ENCODE measurements around the gene CCM2L. TPM values are rescaled to one million over a fixed set of nuclear protein-coding genes. Genes with fewer than 3 reads are reported as not detected.

Gene CCM2L
- total RNA-seq, 4 donors from 2014 or later: 0.88 to 8.3 (median 3.9) TPM

- H3K36me3 ChIP-seq: no peaks in the 10 kb centered on the region
- H3K4me1 ChIP-seq: peaks cover 0 to 11% (median 0%) of the 10 kb centered on the region in 4 donors
- TF ChIP-seq POLR2A (IDR thresholded peaks at IDR 0.05): no peak
- no peak for TF ChIP-seq CTCF (IDR thresholded peaks at IDR 0.05)
- H3K27me3 ChIP-seq: no peaks in the 10 kb centered on the region
- no peak overlapping the region for H3K4me3 ChIP-seq
- no peaks in the 10 kb centered on the region for H3K9me3 ChIP-seq
- no peak for DNase-seq
- no peak overlapping the region for H3K27ac ChIP-seq
These were observed 25.2 kb downstream of the CCM2L start for GRCh38 chr20:32035426-32035779.

GRCh38 chr20:32036252-32036651 lies 26.0 kb downstream of the CCM2L start:
- no peak for DNase-seq
- TF ChIP-seq CTCF (IDR thresholded peaks at IDR 0.05) (no peak), POLR2A (IDR thresholded peaks at IDR 0.05) (no peak)
- no peaks in the 10 kb centered on the region for H3K36me3 ChIP-seq
- no peak overlapping the region for H3K4me3 ChIP-seq
- H3K27me3 ChIP-seq: no peaks in the 10 kb centered on the region
- peaks cover 0 to 7% (median 0%) of the 10 kb centered on the region in 4 donors for H3K4me1 ChIP-seq
- no peaks in the 10 kb centered on the region for H3K9me3 ChIP-seq
- no peak overlapping the region for H3K27ac ChIP-seq

GRCh38 chr20:32036716-32037485 lies 26.7 kb downstream of the CCM2L start:
- Histone ChIP-seq H3K27me3 (no peaks in the 10 kb centered on the region), H3K9me3 (no peaks in the 10 kb centered on the region), H3K27ac (no peak overlapping the region), H3K4me1 (peaks cover 0 to under 1% (median 0%) of the 10 kb centered on the region in 4 donors), H3K36me3 (no peaks in the 10 kb centered on the region), H3K4me3 (no peak overlapping the region)
- no peak for DNase-seq
- no peak for TF ChIP-seq POLR2A (IDR thresholded peaks at IDR 0.05)
- no peak for TF ChIP-seq CTCF (IDR thresholded peaks at IDR 0.05)

- Histone ChIP-seq H3K4me3 (no peak overlapping the region), H3K4me1 (no peaks in the 10 kb centered on the region), H3K36me3 (no peaks in the 10 kb centered on the region), H3K27ac (no peak overlapping the region), H3K9me3 (no peaks in the 10 kb centered on the region), H3K27me3 (no peaks in the 10 kb centered on the region)
- DNase-seq: no peak
- no peak for TF ChIP-seq POLR2A (IDR thresholded peaks at IDR 0.05)
- TF ChIP-seq CTCF (IDR thresholded peaks at IDR 0.05): no peak
These were observed 27.7 kb downstream of the CCM2L start for GRCh38 chr20:32037929-32038328.

- TF ChIP-seq POLR2A (IDR thresholded peaks at IDR 0.05) (no peak), CTCF (IDR thresholded peaks at IDR 0.05) (no peak)
- Histone ChIP-seq H3K36me3 (no peaks in the 10 kb centered on the region), H3K27me3 (no peaks in the 10 kb centered on the region), H3K4me3 (peak overlapping the region in 1 of 4 donors; percentile 2), H3K4me1 (no peaks in the 10 kb centered on the region), H3K9me3 (no peaks in the 10 kb centered on the region), H3K27ac (peak overlapping the region in 3 of 4 donors; percentile 26 to 62 (median 52))
- peak in 2 of 3 donors; percentile 67 to 68 for DNase-seq
These were observed 30.1 kb downstream of the CCM2L start for GRCh38 chr20:32040142-32040953.
